HG02885 (cell line): ENCODE measurements around the gene TCFL5.

Source experiments
- ATAC-seq: cut with Tn5 transposase; IDR thresholded peaks from one replicate; pipeline ENCODE4 v1.9.1; 2021; ENCODE audit warnings: mild to moderate bottlenecking; ENCODE audit not compliant: unreplicated experiment, poor library complexity

TCFL5 gene

DNA sequence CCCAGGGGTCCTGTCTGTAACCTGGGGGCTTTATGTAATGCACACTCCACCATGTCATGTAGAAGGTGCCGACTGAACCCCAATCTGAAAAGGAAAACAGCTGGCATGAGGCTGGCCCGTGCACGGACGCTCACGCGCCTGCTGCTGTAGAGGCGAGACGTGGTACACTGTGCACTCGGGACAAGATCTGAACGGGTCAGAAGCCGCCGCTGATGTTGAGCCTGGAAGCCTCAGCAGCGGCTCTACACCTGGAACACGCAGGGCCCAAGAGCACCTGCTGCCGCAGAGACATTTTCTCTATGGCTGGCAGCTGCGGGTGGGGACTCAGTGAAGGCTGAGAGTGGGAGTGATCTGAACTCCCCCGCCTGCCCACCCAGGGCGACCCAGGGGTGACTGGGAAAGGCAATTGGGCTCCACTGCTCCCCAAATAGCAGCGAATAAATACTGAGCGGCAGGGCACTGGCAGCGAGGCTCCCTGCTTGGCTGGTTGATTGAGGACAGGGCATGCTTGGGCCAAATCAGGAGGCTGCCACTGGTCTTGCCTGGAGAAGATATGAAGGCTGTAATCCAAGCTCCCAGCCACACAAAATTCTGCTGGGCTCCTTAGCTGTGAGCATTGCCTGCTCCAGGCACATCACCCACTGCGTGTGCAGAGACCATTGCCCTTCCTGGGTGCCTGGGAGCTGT, 59.5 kb downstream of the TCFL5 start:
- ATAC-seq = no peak

DNA sequence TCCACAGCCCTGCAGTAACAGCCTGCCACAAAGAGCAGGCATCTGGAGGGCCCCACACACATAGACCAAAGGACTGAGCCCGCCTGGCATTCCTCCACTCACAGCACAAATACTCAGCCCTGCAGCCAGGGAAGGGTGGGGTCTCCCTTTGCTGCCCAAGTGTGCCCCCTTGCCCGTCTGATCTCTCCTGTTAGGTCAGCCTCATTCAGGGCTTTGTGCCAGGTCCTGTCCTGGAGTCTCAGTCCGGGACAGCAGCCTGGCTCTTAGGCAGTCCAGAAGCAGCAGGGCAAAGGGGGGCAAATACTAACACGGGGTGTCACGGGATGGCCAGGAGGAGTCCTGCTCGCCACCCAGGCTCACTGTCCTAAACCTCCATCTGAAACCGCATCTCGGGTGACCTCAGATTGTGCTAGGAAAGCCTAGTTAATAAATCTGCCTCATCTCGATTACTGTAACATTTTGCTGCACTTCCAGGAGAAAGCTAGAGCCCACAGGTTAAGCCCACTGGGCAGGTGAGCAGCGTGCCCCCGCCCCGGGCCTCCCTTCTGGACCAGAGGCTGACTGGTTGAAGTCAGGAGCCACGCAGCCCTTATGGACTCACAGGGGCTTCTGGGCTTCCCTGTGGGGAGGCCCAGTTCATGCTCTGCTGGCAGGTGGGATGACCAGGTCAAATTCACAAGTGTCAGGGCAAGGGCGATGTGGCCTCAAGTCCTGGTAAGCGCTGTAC, 60.2 kb downstream of the TCFL5 start:
- ATAC-seq = no peak

DNA sequence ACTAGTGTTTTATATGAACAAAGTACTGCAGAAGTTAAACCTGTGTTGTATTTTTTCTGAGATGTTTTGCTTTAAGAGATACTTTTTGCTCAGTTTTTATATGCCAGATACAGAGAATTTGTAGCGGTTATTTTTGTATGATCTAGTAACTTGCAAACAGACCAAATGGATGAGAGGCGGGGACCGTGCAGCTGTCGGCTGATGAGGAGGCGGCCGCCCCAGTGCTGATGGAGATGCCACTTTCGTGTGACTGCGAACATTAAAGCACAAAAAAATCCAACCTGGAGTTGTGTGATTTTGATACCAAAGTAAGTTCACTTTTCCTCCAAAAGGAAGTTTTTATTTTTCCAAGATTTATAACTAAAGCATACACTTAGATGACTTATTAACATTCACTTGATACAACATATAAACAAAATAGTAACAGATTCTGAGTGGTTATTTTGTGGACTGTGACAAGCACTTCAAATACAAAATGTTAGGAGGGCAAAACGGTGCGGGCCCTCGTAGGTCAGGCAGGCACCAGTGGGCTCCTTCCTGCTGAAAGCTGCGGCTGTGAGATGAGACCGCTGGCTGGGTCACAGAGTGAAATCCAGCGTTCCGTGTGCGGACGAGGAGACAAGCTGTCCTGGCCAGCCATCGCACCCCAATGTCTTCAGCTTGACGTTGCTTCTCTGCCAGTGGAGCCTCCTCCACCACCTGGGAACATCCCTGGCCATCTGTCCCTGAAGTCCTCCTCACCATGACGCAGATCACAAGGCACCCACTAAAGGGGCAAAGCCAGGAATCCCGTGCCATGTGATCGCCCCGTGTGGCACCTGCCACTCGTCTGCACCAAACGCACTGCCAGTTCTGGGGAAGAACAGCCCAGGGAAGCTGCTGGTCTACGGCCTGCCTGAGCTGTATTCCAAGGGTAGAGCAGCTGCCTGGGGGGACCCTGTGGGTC, 61.0 kb downstream of the TCFL5 start:
- ATAC-seq = no peak

DNA sequence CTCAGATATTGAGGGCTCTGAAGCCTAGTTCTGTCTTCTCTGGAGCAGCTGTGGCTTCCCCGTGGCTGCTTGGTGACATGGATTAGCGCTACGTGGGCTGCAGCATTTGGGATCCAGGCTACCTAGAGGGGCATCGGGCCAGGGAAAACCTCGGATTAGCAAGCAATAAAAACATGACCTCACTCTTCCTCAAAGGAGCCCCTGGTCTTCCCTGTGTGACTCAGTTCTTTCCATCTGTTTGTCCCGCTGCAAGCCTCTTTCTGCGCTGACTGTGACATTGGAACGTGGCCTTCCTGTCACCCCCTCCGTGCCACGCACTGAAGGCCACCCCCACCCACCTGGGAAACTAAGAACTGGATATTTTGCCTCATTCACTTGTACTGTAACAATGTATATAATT, 61.7 kb downstream of the TCFL5 start:
- ATAC-seq = no peak

DNA sequence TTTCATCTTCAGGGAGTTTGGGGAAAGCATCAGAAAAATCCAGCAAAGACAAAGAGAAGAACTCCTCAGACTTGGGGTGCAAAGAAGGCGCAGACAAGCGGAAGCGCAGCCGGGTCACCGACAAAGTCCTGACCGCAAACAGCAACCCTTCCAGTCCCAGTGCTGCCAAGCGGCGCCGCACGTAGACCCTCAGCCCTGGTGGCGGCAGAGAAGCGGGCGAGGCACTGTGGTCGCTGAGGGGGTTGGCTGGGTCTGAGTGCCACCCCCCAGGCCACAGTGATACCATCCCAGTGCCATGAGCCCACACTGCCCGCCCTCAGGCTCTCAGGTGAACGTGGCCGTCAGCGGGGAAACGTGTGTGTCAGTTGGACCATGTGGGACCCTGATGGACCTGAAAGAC, 62.2 kb downstream of the TCFL5 start:
- ATAC-seq = no peak

DNA sequence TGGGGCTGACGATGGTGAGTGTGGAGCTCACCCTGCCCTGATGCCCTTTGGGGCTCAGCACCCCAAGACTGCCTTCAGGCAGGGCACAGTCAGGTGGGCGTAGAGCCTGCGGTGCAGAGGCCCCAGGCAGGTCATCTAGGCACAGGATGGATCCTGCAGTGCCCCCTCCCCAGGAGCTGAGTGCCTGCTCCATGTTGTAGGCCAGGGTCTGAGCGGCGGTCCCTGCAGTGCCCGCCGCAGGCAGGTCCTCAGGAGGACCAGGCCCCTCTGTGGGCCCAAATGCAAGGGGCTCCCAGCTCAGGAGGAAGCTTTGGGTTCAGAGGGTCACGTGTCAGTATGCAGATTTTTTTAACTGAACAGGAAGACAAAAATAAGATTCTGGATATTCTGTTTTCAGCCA, 62.6 kb downstream of the TCFL5 start:
- no peak for ATAC-seq

DNA sequence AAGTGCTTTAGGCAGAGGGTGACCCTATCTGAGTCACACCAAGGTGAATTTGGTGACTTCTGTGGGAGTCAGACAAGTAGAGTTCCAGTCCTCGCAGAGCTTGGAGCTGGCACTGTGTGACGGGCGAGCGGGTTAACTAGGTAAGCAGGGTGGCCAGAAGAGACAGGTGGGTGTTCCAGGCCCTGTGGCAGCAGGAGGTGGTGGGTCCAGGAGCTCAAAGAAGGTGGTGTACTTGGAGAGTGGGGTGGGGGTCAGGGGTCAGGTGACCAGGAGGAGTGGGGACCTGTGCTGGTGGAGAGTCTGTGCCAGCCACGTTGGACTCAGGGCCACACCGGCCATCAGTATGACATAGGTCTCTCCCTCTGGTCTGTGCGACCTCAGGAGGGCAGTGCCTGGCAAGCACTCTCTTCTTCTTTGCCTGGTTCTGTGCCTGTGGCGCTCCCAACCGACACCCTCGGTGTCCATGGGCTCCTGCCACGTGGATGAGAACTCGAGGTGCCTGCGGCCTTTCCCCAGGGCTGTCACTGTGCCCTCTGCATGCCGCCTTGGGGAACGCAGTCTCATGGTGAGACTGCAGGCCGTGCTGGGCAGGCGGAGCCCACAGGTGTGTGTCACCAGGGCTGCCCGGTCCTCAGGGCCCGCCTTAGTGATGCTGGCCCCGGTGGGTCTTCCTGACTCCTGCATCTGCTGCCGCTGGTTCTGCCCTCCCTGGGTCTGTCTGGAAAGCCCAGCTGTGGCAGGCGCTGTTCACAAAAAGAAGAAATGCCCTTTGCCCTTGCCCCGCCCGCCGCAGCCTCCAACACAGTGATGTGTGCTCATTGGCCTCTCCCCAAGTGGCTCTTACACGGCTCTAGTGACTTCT, 63.7 kb downstream of the TCFL5 start:
- no peak for ATAC-seq

DNA sequence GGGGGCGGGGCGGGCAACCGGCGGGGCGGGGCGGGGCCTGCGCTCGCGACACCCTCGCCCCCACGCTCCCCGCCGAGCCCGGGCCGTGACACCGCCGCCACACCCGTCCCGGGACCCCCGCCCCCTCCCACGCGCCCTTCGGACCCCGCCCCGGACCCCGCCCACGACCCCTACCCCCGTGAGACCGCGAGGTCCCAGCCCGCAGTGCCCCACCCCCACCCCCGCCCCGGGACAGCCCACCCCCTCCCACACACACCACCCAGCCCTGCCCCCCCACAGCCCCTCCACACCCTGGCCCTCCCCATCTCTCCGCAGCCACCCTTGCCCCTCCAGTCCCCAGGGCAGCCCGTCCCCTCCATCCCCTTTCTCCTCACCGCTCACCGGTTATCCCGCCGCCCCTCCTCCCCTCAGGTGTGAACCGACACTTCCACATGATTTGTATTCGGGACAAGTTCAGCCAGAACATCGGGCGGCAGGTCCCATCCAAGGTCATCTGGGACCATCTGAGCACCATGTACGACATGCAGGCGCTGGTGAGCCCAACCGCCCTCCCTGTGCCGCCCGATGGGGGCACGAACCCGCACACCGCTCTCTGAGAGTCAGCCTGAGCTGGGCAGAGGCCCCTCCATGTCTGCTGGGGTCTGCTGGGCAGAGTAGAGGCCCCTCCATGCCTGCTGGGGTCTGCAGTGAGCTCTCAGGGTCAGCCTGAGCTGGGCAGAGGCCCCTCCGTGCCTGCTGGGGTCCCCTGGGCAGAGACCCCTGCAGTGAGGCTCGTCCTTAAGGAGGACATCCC, 64.7 kb downstream of the TCFL5 start:
- no peak for ATAC-seq

DNA sequence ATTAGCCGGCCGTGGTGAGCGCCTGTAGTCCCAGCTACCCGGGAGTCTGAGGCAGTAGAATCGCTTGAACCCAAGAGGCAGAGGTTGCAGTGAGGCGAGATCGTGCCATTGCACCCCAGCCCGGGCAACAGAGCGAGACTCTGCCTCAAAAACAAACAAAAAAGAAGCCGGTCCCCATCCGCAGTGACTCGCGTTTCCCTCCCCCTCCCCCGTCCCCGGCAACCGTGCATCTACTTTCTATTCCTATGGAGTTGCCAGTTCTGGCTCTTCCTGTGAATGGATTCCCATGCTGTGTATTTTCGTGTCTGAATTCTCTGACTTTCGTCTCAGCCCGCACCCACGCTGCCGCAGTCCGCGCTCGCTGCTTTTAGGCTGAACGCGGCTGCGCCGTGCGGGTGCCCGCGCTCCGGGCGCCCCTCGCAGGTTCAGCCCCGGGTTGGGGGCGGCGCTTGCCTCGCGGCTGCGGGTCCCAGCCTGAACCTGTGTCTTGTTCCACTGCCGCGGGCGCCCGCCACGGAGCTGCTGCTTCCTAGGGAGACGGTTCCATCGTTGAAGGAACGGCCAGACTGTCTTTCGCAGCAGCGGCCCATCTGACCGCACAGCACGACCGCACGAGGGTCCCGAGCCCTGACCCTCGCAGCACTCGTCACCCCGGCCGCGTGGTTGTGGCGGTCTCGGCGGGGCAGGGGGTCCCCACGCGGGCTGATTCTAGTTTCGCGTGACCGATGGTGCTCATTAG, 66.4 kb downstream of the TCFL5 start:
- no peak for ATAC-seq

DNA sequence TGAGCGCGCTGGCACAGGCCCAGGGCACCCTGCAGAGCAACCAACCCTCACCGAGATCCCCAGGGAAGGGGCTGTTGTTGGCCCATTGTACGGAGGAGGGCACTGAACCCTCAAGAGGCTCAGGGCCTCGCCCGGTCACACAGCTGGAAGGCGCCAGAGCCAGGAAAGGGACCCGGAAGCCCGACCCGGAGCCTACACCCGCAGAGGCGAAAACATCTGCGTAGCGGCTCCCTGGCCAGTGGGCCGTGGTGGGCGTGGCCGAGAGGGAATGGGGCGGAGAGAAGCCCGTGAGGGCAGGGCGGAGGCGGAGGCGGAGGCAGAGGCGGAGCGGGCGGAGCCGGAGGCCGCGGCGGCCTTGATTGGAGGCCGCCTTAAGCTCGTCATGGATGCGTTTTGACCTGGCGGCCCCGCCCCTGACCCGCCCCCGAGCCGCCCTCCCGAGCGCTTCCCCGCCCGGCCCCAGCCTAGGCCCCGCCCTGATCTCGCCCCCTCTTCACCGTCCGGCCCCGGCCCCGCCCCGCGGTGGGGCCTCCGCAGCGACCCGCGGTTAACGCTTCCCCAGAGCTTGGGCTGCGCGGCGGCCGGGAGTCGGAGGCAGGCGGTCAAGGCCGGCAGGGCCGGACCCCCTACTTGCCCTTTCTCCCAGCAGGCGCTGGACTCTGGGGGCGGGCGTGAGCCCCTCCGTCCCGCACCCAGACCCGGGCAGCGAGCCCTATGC, 67.5 kb downstream of the TCFL5 start:
- ATAC-seq = peak; percentile 75

DNA sequence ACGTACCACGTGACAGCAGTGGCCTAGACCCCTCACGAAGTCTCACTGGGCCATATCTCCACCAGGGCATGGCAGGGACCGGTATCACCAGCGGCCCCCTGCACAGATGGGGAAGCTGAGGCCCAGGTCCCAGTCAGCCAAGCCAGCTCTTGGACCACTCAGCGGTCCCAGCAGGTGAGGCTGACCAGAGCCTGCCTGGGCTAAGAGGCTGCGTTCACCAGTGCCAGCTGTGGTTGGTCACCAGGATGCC, 67.9 kb downstream of the TCFL5 start:
- ATAC-seq = no peak

DNA sequence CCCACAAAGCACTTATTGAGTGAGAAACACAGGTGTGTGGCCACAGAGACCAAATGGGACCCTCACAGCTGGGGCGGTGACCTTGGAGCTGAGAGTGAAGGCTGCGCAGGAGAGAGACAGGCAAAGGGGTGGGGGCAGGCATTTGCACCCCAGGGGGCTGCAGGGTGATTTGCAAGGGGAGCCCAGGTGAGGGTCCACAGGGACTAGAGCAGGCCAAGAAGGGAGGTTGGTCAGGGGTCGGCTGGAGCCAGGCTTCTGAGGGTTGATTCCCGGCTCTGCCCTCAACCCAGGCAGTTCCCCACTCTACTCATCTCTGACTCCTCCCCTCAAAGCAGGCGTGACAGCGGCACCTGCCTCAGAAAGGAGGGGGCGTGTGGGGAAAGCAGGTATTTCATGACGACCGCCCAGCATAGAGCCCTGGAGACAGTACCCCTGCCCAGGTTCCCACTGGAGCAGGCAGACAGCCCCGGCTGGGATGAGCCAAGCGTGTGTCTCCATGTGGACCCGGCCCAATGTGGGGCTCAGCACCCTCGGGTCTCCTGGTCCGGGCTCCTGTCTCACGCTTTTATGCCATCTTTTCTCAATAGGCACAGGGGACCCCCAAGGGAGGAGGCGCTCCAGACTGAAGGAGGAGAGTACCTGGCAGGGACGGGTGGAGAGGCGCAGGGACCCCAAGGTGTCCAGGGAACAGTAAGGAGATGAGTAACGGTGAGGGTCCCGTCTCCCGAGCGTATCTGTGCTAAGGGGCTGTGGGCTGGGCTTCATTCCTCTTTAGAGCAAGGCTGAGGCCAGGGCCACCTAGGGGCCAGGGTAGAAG, 68.5 kb downstream of the TCFL5 start:
- ATAC-seq = no peak

DNA sequence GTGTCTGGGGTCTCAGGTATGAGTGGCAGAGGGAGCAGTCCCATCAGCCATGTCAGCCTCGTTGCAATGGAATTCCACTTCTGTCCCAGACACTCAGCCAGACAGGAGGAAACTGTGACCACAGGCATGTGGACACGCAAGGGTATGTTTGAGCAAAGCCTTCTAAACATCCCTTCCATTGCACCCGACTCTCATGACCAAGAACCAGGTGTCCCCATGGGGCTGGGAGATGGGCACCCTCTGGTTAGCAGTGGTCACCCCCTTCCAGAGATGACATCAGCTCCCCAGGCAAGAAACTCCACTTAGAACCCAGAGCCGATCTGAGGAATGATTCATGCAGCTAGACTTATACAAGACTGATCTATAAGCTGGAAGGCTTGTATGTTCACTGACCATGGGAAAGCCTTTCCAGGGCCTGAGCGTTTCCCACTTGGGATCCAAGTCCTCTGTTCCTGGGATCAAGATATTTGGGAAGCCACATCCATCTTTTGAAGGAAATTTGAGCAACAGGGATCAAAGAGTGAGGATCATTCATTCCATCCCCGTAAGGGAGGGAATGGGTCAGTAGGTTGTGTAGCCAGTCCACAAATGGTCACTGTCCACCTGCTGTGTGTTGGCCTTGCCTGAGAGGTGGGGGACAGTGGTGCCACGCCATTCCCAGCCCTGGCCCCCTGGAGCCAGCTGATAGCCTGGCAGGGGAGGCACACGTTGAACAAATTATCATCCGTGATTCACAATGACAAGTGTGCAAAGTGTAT, 69.3 kb downstream of the TCFL5 start:
- no peak for ATAC-seq

DNA sequence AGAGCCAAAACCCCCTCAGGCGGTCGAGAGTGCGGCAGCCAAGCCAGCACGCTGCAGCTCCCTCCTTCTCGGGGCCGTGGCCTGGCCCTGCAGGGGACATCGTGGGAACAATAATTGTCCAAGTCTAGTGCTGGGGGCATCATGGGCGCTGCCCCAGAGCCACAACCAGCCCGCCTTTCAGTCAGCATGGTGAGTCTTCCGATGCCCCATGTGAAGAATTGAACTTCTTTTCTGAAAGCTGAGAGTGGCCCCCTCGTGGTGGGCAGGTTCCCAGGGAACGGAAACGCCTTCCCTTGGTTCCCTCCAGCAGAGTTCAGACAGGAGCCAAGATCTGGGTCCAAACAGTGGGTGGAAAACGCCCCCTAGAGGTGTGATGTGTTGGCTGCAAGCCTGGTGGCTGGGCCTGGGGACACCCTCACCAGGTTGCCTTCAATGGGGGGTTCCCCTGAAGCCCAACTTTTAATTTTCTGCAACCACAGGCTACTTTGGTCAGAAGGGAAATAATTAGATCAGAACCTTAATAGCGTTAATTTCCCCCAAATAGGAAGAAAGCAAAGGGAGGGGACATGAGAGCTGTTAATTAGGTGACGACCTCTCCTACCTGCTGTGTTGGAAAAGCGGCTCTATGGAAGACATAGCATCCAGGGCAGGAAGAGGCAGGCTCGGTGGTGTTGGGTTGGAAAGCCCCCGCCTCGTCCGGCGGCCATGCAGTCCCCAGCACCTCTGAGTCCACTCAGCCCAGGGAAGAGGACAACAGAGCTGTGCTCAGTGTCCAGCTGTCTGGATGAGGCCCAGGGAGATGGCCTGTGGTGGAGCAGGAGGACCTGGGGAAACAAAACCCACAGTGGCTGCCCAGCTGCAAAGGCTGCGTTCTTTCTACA, 70.1 kb downstream of the TCFL5 start:
- ATAC-seq = no peak
